Astrocyte (in vitro differentiated cells and primary cell): Measurements from ENCODE around the gene SPSB1. TPM values are rescaled to one million over a fixed set of nuclear protein-coding genes. Genes with fewer than 3 reads are reported as not detected.

ENCODE experiments used
- DNase-seq: peaks from one replicate; pipeline ENCODE4 v3.0.0-alpha.2; 2010; ENCODE audit warnings: low read depth
- FAIRE-seq: peaks from 2 replicates; lab custom pipeline; 2011; peaks lifted over from hg19 to GRCh38; lab: Jason Lieb, UNC
- H2AFZ ChIP-seq: 2 replicates; pipeline ENCODE4 v1.6.0; 2012; ENCODE audit warnings: low read depth, low read length, inconsistent platforms
- H3K27ac ChIP-seq: 2 replicates; pipeline ENCODE4 v1.5.1; 2011; ENCODE audit warnings: low read depth, low read length, inconsistent platforms
- H3K27me3 ChIP-seq: 2 replicates; pipeline ENCODE4 v1.6.0; 2011; ENCODE audit warnings: low read length, inconsistent platforms; ENCODE audit not compliant: insufficient read depth
- H3K36me3 ChIP-seq: 2 replicates; pipeline ENCODE4 v1.5.1; 2011; ENCODE audit warnings: low read length, inconsistent platforms; ENCODE audit not compliant: insufficient read depth
- H3K4me1 ChIP-seq: 2 replicates; pipeline ENCODE4 v1.5.1; 2011; ENCODE audit warnings: low read length, inconsistent platforms; ENCODE audit not compliant: insufficient read depth
- H3K4me2 ChIP-seq: 2 replicates; pipeline ENCODE4 v1.6.0; 2012; ENCODE audit warnings: low read length, inconsistent platforms
- H3K4me3 ChIP-seq: 2 replicates; pipeline ENCODE4 v1.5.1; 2011; ENCODE audit warnings: low read depth, mild to moderate bottlenecking, low read length, inconsistent platforms; ENCODE audit not compliant: insufficient read depth
- H3K79me2 ChIP-seq: 2 replicates; pipeline ENCODE4 v1.6.0; 2012; ENCODE audit warnings: mild to moderate bottlenecking, low read length, inconsistent platforms; ENCODE audit not compliant: insufficient read depth
- H3K9ac ChIP-seq: 2 replicates; pipeline ENCODE4 v1.6.0; 2012; ENCODE audit warnings: mild to moderate bottlenecking, low read length, inconsistent platforms
- H3K9me3 ChIP-seq: 2 replicates; pipeline ENCODE4 v1.5.1; 2012; ENCODE audit warnings: low read depth, mild to moderate bottlenecking, low read length, inconsistent platforms; ENCODE audit not compliant: insufficient read depth
- H4K20me1 ChIP-seq: 2 replicates; pipeline ENCODE4 v1.6.0; 2012; ENCODE audit warnings: low read length, inconsistent platforms; ENCODE audit not compliant: insufficient read depth
- H3K27ac Mint-ChIP-seq: one replicate; pipeline ENCODE4 v1.8.0; 2021; ENCODE audit warnings: mild to moderate bottlenecking, mixed read lengths; ENCODE audit not compliant: unreplicated experiment
- H3K27me3 Mint-ChIP-seq: one replicate; pipeline ENCODE4 v1.8.0; 2021; ENCODE audit warnings: low read depth, mixed read lengths; ENCODE audit not compliant: unreplicated experiment
- H3K36me3 Mint-ChIP-seq: one replicate; pipeline ENCODE4 v1.8.0; 2021; ENCODE audit warnings: low read depth, mixed read lengths; ENCODE audit not compliant: unreplicated experiment
- H3K4me1 Mint-ChIP-seq: one replicate; pipeline ENCODE4 v1.8.0; 2021; ENCODE audit warnings: low read depth, mixed read lengths; ENCODE audit not compliant: unreplicated experiment
- H3K4me3 Mint-ChIP-seq: one replicate; pipeline ENCODE4 v1.8.0; 2021; ENCODE audit warnings: mild to moderate bottlenecking, moderate library complexity, mixed read lengths; ENCODE audit not compliant: unreplicated experiment
- H3K9me3 Mint-ChIP-seq: one replicate; pipeline ENCODE4 v1.8.0; 2021; ENCODE audit warnings: mild to moderate bottlenecking, mixed read lengths; ENCODE audit not compliant: unreplicated experiment
- EZH2 ChIP-seq: IDR thresholded peaks from 2 replicates; pipeline ENCODE4 v1.6.1; 2012; ENCODE audit warnings: mild to moderate bottlenecking, low read length, inconsistent platforms; ENCODE audit not compliant: insufficient read depth
- total RNA-seq: library from RNA; stranded (reverse); gene quantifications from 2 replicates; pipeline ENCODE4 v1.2.1, GENCODE V29; 2021
- TF ChIP-seq, protein P1 (sequence below): IDR thresholded peaks from 2 replicates; pipeline ENCODE4 v1.5.1; 2011; ENCODE audit warnings: low read depth, mild to moderate bottlenecking, inconsistent platforms, low read length, moderate library complexity; ENCODE audit not compliant: insufficient read depth

SPSB1 gene
- total RNA-seq, 1 donor from 2014 or later, result 53.5 TPM

DNA sequence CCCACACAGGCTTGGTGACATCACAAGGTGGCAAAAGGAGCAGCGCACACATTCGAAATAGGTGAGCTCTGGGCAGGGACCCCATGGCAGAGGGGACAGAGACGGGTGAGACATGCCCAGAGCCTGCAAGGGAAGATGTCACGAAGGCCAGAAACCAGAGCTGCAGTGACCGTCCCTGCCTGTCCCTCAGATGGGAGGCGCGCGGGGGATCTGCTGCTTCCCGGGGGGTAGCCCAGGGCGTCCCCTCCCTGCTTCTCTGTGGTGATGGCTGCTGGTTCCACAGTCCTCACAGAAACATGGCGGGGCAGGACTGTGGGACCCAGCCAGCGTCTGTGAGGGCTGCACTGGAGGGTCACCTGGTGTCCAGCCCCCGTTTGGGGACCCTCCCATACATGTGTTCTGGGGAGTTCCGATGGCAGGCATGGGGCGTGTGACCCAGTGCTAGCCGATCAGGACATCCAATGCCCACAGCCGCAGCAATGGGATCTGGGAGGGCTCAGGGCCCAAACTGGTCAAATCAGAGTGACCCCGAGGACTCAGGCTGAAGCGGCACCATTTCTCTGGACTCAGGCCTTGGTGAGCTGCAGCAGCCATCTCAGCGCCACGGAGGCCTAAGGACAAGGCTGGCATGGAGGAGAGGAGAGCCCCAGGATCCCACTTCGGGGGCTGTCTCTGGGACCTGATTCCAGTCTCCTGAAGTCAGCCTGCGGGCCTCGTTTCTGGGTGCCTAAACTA, 20.7 kb upstream of the SPSB1 start:
- Histone ChIP-seq H2AFZ (no peak overlapping the region), H3K79me2 (no peaks in the 10 kb centered on the region), H3K9ac (no peak overlapping the region), H4K20me1 (peaks cover 5% of the 10 kb centered on the region), H3K4me1 (peaks cover 14% of the 10 kb centered on the region), H3K4me3 (no peak overlapping the region), H3K27ac (no peak overlapping the region), H3K36me3 (peaks cover 3% of the 10 kb centered on the region), H3K9me3 (no peaks in the 10 kb centered on the region), H3K27me3 (no peaks in the 10 kb centered on the region), H3K4me2 (no peak overlapping the region)
- FAIRE-seq, result no peak
- Mint-ChIP-seq H3K4me1 (peaks cover 30% of the 10 kb centered on the region), H3K36me3 (no peaks in the 10 kb centered on the region), H3K4me3 (no peak overlapping the region), H3K27ac (no peak overlapping the region), H3K27me3 (peaks cover 5% of the 10 kb centered on the region), H3K9me3 (no peaks in the 10 kb centered on the region)
- no peak for DNase-seq
- TF ChIP-seq, protein P1, sequence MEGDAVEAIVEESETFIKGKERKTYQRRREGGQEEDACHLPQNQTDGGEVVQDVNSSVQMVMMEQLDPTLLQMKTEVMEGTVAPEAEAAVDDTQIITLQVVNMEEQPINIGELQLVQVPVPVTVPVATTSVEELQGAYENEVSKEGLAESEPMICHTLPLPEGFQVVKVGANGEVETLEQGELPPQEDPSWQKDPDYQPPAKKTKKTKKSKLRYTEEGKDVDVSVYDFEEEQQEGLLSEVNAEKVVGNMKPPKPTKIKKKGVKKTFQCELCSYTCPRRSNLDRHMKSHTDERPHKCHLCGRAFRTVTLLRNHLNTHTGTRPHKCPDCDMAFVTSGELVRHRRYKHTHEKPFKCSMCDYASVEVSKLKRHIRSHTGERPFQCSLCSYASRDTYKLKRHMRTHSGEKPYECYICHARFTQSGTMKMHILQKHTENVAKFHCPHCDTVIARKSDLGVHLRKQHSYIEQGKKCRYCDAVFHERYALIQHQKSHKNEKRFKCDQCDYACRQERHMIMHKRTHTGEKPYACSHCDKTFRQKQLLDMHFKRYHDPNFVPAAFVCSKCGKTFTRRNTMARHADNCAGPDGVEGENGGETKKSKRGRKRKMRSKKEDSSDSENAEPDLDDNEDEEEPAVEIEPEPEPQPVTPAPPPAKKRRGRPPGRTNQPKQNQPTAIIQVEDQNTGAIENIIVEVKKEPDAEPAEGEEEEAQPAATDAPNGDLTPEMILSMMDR, result no peak
- no peak for TF ChIP-seq EZH2

DNA sequence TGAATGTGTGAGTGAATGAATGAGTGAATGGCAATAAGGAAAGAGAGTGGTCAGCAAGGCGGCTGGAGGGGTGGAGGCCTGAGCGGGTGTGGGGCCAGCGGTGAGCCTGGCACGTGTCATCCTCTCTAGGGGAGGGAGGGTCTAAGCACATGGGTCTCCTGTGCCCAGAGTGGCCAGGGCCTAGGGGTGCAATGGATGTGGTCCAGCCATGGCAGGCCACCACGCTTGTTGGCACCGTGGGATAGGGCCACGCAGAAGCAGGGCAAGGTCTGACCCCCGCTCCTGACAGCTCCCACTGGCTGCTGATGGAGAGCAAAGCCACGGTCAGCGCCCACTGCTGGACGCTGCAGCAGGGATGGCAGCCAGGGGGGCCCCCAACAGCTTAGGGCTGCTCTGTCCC, 19.5 kb upstream of the SPSB1 start:
- no peaks in the 10 kb centered on the region for H3K36me3 Mint-ChIP-seq
- H3K36me3 ChIP-seq, result peaks cover 3% of the 10 kb centered on the region
- no peak overlapping the region for H3K27ac ChIP-seq
- DNase-seq (no peak), FAIRE-seq (no peak)
- H3K27me3 ChIP-seq, result no peaks in the 10 kb centered on the region
- peaks cover 27% of the 10 kb centered on the region for H3K4me1 Mint-ChIP-seq
- no peaks in the 10 kb centered on the region for H3K79me2 ChIP-seq
- H3K4me3 Mint-ChIP-seq, result no peak overlapping the region
- no peaks in the 10 kb centered on the region for H4K20me1 ChIP-seq
- no peak overlapping the region for H3K4me3 ChIP-seq
- no peak overlapping the region for H3K9ac ChIP-seq
- H3K4me2 ChIP-seq, result no peak overlapping the region
- peaks cover 14% of the 10 kb centered on the region for H3K4me1 ChIP-seq
- no peak overlapping the region for H2AFZ ChIP-seq
- no peaks in the 10 kb centered on the region for H3K9me3 Mint-ChIP-seq
- H3K9me3 ChIP-seq, result no peaks in the 10 kb centered on the region
- H3K27me3 Mint-ChIP-seq, result peaks cover 5% of the 10 kb centered on the region
- no peak overlapping the region for H3K27ac Mint-ChIP-seq
- TF ChIP-seq, protein P1, result no peak
- no peak for TF ChIP-seq EZH2

DNA sequence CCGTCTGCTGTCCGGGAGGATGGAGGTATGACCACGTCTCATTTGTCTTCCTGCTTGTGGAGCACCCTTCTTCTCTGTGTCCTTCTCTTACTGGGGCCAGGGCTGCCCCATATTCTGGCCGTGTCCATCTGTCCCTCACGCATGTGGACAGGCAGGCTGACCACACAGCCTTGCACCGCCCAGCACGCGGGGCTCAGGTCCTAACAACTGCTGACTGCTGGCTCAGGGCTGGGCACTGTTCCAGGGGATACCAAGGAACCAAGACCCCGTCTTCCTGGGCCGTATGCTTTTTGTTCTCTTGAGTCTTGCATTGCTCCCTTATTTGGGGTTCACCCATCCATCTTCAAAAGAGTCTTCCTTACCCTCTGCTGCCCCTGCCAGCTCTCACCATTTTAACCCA, 17.5 kb upstream of the SPSB1 start:
- Histone ChIP-seq H3K9me3 (no peaks in the 10 kb centered on the region), H3K4me2 (peak overlapping the region; percentile 79), H2AFZ (no peak overlapping the region), H3K4me1 (peaks cover 34% of the 10 kb centered on the region), H4K20me1 (no peaks in the 10 kb centered on the region), H3K27me3 (no peaks in the 10 kb centered on the region), H3K27ac (no peak overlapping the region), H3K79me2 (no peaks in the 10 kb centered on the region), H3K36me3 (no peaks in the 10 kb centered on the region), H3K9ac (no peak overlapping the region), H3K4me3 (no peak overlapping the region)
- TF ChIP-seq, protein P1, result no peak
- TF ChIP-seq EZH2, result no peak
- no peak for DNase-seq
- FAIRE-seq, result no peak
- peaks cover 2% of the 10 kb centered on the region for H3K36me3 Mint-ChIP-seq
- H3K4me3 Mint-ChIP-seq, result peak overlapping the region; percentile 30
- H3K27me3 Mint-ChIP-seq, result peaks cover 5% of the 10 kb centered on the region
- no peaks in the 10 kb centered on the region for H3K9me3 Mint-ChIP-seq
- no peak overlapping the region for H3K27ac Mint-ChIP-seq
- H3K4me1 Mint-ChIP-seq, result peaks cover 33% of the 10 kb centered on the region
